HG03095 (cell line): Measurements from ENCODE around the gene FUBP3.

Experiments used
- ATAC-seq: cut with Tn5 transposase; IDR thresholded peaks from one replicate; pipeline ENCODE4 v1.9.1; 2021; ENCODE audit warnings: moderate library complexity; ENCODE audit not compliant: unreplicated experiment

The FUBP3 gene

DNA sequence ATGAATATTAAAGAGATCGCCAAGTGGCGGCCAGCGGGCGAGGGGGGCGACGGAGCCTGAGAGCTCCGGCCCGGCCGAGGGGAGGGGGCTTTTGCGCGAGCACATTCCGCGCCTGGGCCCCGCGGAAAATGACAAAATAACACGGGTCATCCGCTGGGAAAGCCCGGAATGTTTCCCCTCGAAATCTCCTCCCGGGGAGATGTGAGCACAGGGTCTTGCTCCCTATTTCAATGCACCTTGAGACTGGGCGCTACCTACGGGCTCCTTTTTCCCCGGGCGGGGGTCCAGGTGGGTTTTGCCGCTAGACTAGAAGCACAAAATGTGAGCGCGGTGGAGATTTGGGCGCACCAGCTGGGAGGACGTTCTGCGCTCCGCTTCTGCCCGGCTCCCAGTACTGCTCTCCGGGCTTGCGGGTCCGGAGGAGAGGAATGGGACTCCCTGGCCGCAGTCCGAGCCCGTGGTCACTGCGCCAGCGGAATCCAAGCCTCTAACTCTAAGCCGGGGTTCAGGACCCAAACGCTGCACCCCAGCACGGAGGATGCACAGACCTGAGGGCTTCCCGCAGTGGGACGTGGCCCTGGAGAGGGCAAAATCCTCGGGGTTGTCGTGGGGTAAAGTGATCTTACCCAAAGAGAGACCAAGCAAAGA lies 82.2 kb downstream of the FUBP3 start:
- no peak for ATAC-seq

DNA sequence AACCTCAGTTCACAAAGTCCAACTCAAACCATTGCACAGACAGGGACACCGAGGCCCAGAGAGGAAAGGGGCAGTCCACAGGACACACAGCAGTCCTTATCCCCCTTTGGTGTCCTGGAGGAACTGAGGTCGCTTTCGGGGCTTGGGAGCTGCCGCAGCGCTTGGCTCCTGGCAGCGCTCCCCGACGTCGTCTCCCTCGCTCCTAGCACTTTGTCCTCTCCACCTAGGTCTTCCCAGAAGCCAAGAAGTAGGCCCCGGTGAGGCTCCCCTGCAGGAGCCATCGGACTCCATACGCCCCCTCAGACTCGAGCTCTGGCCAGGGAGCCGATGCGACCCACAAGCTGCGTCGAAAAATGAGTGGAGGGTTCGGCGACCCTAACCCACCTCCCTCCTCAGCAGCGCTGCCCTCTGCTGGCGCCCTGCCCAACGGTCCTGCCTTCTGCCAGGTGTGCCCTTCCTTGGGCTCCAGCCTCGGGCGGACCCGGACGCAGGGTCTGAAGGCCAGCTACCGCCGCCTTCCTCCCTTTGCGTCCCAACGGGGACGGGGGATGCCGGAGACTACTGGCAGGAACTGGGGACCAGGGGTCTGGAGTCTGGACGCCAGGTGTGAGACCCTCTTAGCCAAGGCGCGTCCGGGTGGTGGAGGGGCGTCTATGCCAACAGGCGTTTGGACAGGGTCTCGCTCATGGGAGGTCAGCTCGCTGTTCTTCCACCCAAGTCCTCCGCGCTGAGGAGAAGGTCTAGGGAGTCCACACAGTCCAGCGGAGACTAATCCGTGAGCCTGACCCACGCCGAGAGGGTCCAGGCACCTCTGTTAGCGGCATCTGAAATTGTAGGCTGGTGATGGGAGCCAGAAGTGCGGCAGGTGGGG lies 83.0 kb downstream of the FUBP3 start:
- no peak for ATAC-seq

DNA sequence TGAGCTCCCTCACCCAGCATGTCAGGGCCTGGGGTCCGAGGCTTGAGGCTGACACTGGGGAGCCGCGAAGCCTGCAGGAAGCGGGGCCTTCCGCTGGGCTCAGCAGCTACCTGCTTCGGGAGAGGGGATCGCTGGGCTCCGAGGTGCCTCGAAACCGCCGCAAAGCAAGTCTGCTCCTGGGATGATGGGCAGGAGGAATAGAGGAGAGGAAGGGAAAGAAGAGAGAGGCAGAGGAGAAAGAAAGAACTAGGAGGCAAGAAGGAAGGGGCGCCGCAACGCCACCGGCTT lies 83.5 kb downstream of the FUBP3 start:
- no peak for ATAC-seq

DNA sequence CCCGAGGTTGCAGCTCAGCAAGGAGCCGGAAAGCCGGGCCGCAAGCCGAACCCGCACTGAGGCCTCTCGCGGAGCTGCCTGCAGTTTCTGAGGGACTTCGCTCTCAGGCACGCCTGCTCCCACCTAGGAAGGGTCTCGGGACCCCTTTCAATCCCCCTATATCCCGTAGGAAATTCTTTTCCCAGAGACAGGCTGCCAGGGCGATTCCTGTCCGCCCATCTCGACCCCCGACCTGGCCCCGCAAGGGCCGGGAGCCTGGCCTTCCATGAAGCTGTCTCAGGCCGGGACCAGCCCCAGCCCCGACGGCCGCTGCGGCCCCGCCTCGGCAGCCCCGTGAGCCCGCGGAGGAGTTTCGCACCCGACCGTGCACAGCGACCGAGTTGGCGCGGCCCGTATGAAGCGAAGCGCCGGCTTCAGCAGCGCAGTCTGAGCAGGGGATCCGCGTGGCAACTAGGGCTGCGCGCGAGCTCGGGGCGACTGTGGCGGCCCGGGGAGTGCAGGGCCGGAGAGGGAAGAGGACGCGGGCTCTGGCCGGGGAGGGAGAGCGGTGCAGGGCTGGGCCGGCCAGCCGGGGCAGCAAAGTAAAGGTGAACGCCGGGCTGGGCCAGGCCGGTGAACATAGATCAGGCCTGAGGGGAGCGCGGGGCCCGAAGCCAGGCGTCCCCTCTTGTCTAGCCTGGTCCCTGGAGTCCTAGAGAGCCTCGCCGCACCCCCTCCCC lies 84.0 kb downstream of the FUBP3 start:
- ATAC-seq = no peak

DNA sequence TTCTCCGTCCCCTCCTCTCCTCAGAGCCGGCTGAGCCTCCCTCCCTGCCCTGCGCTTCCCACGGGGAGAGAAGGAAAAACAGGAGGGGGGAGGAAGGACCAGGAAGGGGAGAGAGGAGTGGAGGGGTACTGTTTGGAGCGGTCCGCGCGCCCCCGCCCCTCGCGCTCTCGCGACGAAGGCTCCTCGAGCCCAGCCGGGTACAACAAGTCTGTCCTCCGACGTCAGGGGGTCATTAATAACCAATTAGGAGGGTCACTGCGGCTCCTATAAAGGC lies 84.5 kb downstream of the FUBP3 start:
- no peak for ATAC-seq

DNA sequence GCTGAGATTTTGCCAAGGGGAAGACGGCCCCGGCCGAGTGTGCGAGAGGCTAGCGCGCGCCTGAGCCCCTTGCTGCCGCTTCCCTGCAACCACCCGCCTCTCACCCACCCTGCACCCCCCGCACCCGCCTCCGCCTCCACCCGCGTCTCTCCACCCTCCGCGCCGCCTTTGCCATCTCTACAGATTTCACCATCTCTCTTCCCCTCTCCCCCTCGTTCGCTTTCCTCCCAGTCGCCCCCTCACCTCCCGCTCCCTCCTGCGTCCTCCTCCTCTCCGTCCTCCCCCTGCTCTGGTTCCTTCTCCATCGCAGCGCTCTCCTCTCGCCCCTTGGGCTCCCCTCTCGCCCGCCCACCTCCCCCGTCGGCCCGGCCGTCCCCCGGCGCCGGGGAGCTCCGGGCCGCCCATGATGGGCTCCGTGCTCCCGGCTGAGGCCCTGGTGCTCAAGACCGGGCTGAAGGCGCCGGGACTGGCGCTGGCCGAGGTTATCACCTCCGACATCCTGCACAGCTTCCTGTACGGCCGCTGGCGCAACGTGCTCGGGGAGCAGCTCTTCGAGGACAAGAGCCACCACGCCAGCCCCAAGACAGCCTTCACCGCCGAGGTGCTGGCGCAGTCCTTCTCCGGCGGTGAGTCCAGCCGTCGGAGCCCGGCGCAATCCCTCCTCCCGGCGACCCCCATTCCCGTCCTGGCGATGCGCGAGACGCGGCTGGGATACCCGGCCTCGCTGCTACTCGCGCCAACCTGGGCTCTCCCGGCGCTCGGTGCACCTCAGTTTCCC lies 85.1 kb downstream of the FUBP3 start, which contains the start of gene PRDM12:
PRDM12 (plus strand) TSS at position 344 of the 778 bp plus-strand sequence; CDS start at position 404, 60 bp downstream.
- no peak for ATAC-seq

DNA sequence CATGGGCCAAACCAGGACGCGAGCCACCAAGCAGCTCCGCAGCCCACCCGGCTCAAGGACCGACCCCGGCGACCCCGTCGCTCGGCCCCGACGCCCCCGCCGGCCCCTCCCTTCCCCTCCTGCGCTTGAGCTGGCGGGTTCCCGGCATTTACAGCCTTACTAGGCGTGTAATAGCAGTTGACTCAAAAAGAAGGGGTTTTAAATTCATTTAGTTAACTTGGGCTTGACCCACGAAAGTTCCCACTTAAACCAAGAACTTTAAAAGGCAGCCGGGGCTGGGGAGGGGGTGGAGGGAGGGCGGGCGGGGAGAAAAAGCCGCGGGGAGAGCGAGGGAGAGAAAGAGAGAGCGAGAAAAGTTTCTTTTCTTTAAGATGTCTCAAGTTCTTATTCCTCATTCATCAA lies 85.7 kb downstream of the FUBP3 start:
- no peak for ATAC-seq

DNA sequence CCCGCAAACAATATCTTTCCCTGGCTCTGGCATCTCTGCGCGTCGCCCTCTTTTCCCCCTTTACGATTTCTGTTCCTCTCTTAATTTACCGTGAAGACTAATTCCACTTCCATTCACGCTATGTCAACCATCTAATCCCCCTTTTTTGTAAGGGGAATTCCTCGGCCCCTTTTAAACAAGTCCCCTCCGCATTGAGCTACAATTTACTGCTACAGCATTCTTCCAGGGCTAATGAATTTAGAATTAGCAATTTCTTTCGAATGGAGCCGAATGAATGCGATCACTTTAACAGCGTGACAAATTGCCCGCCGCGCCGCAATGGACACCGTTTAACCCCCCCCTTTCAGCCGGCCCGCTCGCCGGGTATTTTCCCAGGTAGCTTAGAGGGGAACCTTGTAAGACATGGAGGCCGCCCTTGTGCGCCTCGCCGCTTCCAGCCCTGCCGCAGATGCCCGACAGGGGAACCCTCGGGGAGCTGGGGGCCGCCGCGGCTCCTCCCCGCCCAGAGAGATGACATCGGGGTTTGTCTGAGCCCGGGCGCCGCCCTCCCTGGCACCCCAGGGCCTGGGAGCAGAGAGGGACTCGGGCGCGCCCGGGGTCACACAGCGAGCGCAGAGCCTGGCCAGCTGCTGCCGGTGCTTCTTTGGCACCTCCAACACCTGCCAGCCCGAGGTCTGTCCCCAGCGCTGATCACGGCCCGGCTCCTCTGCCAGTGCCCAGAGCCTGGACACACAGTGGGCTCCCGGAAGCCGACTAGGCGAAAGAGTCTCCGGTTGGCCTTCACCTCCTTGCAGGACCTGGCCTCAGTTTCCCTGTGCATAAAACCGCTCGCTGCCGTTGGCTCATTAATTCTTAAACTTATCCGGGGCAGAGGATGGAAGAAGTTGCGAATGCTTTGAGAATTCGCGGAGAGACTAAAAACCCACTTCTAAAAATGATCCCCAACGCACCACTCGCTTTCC lies 86.3 kb downstream of the FUBP3 start:
- ATAC-seq = no peak

DNA sequence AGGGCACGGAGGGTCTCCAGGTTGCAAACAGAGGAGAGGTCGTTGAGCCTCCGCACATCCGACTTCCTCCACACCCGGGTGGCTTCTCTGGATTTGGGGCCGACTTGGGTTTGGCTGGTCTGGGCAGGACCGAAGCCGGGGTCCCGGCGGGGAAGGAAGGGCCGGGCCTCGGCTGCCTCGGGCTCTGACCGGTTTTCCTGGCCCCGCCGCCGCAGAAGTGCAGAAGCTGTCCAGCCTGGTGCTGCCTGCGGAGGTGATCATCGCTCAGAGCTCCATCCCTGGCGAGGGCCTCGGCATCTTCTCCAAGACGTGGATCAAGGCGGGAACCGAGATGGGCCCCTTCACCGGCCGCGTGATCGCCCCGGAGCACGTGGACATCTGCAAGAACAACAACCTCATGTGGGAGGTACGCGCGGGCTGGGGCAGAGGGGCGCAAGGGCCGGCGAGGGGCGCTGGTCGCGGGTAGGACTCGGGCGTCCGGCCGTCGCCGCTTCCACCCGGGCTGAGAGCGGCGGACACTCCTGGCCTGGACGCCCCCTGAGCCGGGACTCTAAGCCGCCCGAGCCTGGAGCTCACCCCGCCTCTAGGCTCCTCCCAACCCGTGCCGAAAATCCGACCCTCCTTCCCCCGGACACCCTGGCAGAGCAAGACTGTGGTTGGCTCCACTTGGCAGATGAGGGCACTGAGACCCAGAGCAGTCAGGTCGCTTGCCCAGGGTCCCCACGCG lies 87.2 kb downstream of the FUBP3 start:
- no peak for ATAC-seq

DNA sequence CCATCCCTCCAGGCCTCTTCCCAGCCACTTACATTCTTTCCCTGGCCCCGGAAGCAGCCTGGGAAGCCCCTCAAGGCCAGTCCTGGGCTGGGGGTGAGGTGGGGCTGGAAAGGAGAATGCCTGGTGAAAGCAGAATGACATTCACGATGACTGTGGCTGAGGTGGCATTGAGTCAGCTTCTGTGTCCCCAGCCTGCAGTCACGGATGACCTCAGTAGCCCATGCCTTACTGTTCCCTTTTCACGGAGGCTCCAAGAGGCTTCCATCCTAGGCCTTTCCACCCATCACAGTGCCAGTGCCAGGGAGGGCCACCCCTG lies 87.7 kb downstream of the FUBP3 start:
- ATAC-seq = no peak

DNA sequence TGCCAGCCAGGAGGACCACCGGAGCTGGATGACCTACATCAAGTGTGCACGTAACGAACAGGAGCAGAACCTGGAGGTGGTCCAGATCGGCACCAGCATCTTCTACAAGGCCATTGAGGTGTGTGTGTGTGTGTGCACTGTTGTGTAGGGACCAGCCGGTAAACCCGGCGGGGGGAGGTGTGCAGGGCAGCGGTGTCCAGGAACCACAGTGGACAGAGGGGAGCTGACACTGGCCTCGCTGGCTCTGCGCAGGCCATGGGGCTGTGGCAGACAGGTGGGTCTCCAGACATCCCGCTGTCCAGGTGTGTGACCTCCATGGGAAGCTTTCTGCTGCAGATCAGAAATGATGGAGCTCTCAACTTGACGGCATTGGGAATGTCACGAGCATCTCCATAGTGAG lies 88.8 kb downstream of the FUBP3 start:
- no peak for ATAC-seq

DNA sequence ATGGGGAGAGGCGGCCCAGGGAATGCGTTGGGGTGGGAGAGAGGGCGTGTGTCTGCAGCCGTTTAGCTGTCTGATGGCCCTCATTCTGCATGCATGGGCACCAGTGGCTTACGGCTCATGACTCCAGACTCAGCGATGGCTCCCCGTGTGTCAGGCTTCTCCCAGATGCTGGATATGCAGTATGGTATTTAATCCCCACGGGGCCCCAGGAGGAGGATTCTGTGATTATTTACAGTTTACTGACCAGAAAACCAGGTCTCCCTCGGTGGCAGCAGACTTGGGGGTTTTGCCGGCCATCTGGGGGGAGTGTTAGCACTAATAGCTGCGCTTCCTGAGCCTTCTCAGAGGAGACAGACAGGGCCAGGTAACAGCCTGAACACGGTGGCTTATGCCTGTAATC lies 89.3 kb downstream of the FUBP3 start:
- no peak for ATAC-seq

DNA sequence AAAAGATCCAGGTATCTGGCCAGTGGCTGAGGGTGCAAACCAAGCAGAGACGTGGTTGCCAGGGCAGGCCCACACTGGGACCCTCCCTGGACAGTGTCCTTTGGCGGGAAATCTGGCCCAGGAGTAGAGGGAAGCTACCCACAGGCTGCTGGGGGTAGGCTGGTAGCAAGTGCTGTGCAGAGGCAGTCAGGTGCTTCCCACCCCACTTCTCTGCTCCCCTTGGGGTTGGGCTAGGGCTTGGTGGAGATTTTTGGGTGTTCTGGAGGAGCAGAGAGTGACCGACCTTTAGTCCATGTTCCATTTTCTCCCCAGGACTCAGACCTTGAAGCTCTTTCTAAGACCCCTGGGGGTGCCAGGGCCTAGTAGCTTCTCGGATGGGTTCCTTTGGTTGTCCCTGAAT lies 90.6 kb downstream of the FUBP3 start:
- no peak for ATAC-seq

DNA sequence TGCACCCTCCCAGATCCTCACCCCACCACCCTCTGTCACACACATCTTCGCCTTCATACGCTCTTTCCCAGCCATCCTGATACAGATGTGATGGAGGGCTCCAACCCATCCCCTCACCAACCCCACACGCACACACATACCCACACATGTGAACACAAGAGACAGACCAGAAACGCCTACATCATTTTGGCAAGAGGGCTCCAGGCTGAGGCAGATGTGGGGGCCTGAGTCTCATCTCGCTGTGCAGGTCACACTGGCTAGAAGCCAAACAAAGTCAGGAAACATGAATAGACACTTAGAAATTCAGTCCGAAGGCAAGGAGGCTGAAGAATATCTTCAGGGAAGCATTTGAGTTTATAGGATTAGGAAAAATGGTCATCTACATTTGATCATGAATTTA lies 91.3 kb downstream of the FUBP3 start:
- no peak for ATAC-seq

DNA sequence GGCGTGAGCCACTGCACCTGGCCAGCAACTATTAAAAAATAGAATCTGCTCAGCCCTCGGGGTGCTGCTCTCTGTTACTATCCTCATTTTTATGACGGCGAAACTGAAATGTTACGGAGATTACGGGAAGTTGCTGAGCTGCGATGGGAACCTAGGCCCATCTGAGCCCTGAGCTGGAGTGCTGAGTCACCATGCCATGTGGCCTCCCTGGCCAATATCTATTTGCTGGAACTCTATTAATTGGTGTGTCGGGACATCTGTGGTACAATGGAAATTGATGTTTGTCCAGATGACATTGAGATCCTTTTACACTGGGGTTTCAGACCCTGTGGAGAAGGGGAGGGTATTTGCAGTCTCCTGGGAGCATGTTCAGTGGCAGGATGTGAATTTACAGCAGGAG lies 93.1 kb downstream of the FUBP3 start:
- ATAC-seq = no peak

DNA sequence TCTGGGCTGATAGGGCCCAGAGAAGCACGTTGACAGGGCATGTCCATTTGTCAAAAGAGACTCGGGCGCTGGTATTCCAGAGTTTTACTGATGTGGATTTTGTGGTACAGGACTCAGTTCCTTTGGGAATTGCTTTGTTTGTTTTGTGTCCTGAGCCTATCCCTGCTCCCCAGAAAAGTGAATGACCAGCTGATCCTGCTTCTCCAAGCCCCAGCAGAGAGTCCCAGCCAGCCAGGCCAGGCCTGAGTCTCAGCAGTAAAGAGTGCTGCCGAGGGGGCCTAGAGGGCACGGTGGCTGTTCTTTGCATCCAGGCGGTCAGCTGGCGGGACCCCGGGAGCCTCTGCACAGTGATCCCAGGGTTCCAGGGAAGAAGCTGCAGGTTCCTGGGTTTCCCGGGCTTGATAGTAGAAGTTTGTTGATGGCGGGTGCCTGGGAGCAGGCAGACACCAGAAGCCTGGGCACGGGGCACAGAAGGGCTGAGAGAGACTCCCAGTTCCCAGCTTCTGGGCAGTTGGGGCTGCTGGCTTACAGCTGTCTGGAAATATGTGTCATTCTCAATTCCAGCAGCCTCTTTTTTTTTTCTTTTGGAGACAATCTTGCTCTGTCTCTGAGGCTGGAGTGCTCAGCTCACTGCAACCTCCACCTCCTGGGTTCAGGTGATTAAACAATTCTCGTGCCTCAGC lies 93.7 kb downstream of the FUBP3 start:
- ATAC-seq = no peak

DNA sequence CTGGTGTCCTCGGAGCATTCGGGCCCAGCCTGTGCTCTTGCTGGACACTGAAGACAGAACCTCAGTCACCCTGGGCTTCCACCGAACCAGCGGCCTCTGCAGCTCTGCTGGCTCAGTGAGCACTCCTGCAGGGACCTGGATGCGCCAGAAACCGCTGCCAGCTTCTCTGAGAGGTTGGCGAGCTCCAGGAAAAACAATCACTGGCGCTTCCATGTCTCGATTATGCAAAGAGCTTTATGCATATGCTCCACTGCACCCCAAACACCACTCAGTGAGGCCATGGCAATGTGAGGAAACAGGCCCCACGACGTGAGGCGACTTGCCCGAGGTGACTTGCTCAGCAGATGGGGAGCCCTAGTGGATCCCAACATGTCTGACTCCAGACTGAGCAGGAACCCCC lies 96.0 kb downstream of the FUBP3 start:
- ATAC-seq = no peak

DNA sequence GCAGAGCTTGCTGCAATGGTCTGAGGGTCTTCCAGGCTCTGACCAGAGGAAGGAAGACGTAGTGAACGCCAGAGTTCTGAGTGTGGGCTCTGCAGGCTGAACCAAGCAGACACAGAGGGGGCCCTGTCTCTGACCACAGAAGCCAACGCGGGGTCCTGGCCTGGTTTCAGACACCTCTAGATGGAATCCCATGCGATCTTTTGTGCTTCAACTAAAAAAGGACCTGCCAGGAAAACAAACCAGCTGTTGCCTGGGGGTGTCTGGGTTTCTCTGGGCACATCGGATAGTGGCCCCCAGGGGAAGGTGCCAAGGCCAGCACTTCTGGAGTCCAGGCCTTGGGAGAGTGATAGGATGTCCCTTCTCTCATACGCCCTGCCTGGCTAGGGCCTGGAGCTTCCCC lies 97.9 kb downstream of the FUBP3 start:
- no peak for ATAC-seq
